Activated CD8-positive, alpha-beta memory T cell treated with anti-CD3 and anti-CD28 coated beads, Interleukin-2, amount 50 U/mL, for 1 hour (primary cell): ENCODE results near the gene ATXN10.

ENCODE experiments used
- DNase-seq: peaks from one replicate; pipeline ENCODE4 v3.0.0-alpha.2; 2020; ENCODE audit errors: extremely low read depth

ATXN10 gene

GRCh38 chr22:45757936-45758335, 86.3 kb downstream of the ATXN10 start:
- no peak for DNase-seq

- DNase-seq: no peak
Measured at GRCh38 chr22:45758603-45759002, 87.0 kb downstream of the ATXN10 start.

GRCh38 chr22:45760682-45761081, 89.0 kb downstream of the ATXN10 start:
- DNase-seq: no peak

- no peak for DNase-seq
Measured at GRCh38 chr22:45762545-45763235, 91.1 kb downstream of the ATXN10 start.

GRCh38 chr22:45763236-45763624, 91.6 kb downstream of the ATXN10 start:
- no peak for DNase-seq

GRCh38 chr22:45768490-45768889, 96.9 kb downstream of the ATXN10 start:
- no peak for DNase-seq

- no peak for DNase-seq
Measured at GRCh38 chr22:45769569-45770210, 98.1 kb downstream of the ATXN10 start.

- no peak for DNase-seq
Measured at GRCh38 chr22:45770506-45770905, 98.9 kb downstream of the ATXN10 start.

- DNase-seq: no peak
Measured at GRCh38 chr22:45771057-45771456, 99.4 kb downstream of the ATXN10 start.

- DNase-seq: no peak
Measured at GRCh38 chr22:45771711-45772110, 100.1 kb downstream of the ATXN10 start.

GRCh38 chr22:45772743-45773142, 101.1 kb downstream of the ATXN10 start:
- no peak for DNase-seq

- no peak for DNase-seq
Measured at GRCh38 chr22:45774001-45774670, 102.5 kb downstream of the ATXN10 start.

- DNase-seq: no peak
Measured at GRCh38 chr22:45775062-45775461, 103.4 kb downstream of the ATXN10 start.

- DNase-seq: no peak
Measured at GRCh38 chr22:45775569-45776312, 104.1 kb downstream of the ATXN10 start.

- DNase-seq: no peak
Measured at GRCh38 chr22:45776313-45776585, 104.6 kb downstream of the ATXN10 start.

GRCh38 chr22:45777046-45777851, 105.6 kb downstream of the ATXN10 start:
- DNase-seq: no peak

- no peak for DNase-seq
Measured at GRCh38 chr22:45777852-45778375, 106.3 kb downstream of the ATXN10 start.

GRCh38 chr22:45781459-45781858, 109.8 kb downstream of the ATXN10 start:
- DNase-seq: no peak

- DNase-seq: no peak
Measured at GRCh38 chr22:45781966-45782365, 110.3 kb downstream of the ATXN10 start.

- DNase-seq: no peak
Measured at GRCh38 chr22:45783021-45783420, 111.4 kb downstream of the ATXN10 start.

GRCh38 chr22:45783690-45784089, 112.1 kb downstream of the ATXN10 start:
- DNase-seq: no peak
